Ishikawa (cell line): ENCODE measurements around the gene SEC11C.

ENCODE experiments used
- CEBPB ChIP-seq: IDR thresholded peaks from 2 replicates; pipeline ENCODE4 v1.6.1; 2012
- CREB1 ChIP-seq: IDR thresholded peaks from 2 replicates; pipeline ENCODE4 v1.6.1; 2012; ENCODE audit warnings: low read depth
- EGR1 ChIP-seq: IDR thresholded peaks from 2 replicates; pipeline ENCODE4 v1.6.1; 2012
- EP300 ChIP-seq: IDR thresholded peaks from 2 replicates; pipeline ENCODE4 v1.6.1; 2012; ENCODE audit warnings: borderline replicate concordance
- FOXM1 ChIP-seq: IDR thresholded peaks from 2 replicates; pipeline ENCODE4 v1.6.1; 2012; ENCODE audit warnings: low read depth, borderline replicate concordance
- NFIC ChIP-seq: IDR thresholded peaks from 2 replicates; pipeline ENCODE4 v1.6.1; 2012
- RAD21 ChIP-seq: IDR thresholded peaks from 2 replicates; pipeline ENCODE4 v1.6.1; 2012; ENCODE audit warnings: low read depth
- TAF1 ChIP-seq: IDR thresholded peaks from 2 replicates; pipeline ENCODE4 v1.6.1; 2012; ENCODE audit warnings: low read depth, mild to moderate bottlenecking
- TCF12 ChIP-seq: IDR thresholded peaks from 2 replicates; pipeline ENCODE4 v1.6.1; 2012; ENCODE audit warnings: low read depth
- TEAD4 ChIP-seq: IDR thresholded peaks from 2 replicates; pipeline ENCODE4 v1.6.1; 2012
- YY1 ChIP-seq: IDR thresholded peaks from 2 replicates; pipeline ENCODE4 v1.6.1; 2012; ENCODE audit warnings: low read depth
- ZBTB7A ChIP-seq: IDR thresholded peaks from 2 replicates; pipeline ENCODE4 v1.6.1; 2012; ENCODE audit warnings: low read depth
- TF ChIP-seq, protein P1 (sequence below): IDR thresholded peaks from 2 replicates; pipeline ENCODE4 v1.6.1; 2012; ENCODE audit warnings: low read depth, mild to moderate bottlenecking
- TF ChIP-seq, protein P2 (sequence below): IDR thresholded peaks from 2 replicates; pipeline ENCODE4 v1.6.1; 2012
- TF ChIP-seq, protein P3 (sequence below): IDR thresholded peaks from 2 replicates; pipeline ENCODE4 v1.6.1; 2012

The SEC11C gene

DNA sequence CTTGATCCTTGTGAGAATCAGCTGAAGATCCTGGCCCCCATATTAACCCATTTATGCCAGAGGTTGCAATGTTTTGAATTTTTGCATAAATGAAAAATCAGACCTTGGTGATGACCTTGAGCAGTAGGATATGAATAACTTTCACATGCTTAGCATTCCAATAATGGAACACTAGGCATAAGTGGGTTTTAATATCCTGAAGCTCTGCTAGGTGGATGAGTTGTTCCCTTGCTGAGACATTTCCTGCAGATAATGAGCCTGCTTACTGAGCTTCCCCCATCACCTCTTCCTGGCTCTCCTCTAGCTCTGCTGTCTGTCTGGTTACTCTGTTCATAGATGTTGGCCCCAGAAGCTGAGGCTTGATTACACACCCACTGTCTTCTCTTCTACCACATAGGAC is 25.5 kb upstream of the SEC11C start:
- TF ChIP-seq, protein P1, sequence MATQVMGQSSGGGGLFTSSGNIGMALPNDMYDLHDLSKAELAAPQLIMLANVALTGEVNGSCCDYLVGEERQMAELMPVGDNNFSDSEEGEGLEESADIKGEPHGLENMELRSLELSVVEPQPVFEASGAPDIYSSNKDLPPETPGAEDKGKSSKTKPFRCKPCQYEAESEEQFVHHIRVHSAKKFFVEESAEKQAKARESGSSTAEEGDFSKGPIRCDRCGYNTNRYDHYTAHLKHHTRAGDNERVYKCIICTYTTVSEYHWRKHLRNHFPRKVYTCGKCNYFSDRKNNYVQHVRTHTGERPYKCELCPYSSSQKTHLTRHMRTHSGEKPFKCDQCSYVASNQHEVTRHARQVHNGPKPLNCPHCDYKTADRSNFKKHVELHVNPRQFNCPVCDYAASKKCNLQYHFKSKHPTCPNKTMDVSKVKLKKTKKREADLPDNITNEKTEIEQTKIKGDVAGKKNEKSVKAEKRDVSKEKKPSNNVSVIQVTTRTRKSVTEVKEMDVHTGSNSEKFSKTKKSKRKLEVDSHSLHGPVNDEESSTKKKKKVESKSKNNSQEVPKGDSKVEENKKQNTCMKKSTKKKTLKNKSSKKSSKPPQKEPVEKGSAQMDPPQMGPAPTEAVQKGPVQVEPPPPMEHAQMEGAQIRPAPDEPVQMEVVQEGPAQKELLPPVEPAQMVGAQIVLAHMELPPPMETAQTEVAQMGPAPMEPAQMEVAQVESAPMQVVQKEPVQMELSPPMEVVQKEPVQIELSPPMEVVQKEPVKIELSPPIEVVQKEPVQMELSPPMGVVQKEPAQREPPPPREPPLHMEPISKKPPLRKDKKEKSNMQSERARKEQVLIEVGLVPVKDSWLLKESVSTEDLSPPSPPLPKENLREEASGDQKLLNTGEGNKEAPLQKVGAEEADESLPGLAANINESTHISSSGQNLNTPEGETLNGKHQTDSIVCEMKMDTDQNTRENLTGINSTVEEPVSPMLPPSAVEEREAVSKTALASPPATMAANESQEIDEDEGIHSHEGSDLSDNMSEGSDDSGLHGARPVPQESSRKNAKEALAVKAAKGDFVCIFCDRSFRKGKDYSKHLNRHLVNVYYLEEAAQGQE, result no peak
- TF ChIP-seq TEAD4, result no peak
- TF ChIP-seq YY1, result no peak
- TF ChIP-seq, protein P2, sequence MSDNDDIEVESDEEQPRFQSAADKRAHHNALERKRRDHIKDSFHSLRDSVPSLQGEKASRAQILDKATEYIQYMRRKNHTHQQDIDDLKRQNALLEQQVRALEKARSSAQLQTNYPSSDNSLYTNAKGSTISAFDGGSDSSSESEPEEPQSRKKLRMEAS, result no peak
- no peak for TF ChIP-seq EGR1
- TF ChIP-seq, protein P3, sequence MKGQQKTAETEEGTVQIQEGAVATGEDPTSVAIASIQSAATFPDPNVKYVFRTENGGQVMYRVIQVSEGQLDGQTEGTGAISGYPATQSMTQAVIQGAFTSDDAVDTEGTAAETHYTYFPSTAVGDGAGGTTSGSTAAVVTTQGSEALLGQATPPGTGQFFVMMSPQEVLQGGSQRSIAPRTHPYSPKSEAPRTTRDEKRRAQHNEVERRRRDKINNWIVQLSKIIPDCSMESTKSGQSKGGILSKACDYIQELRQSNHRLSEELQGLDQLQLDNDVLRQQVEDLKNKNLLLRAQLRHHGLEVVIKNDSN, result no peak
- TF ChIP-seq TAF1, result no peak
- TF ChIP-seq CREB1, result no peak
- no peak for TF ChIP-seq ZBTB7A
- no peak for TF ChIP-seq EP300
- TF ChIP-seq RAD21, result no peak
- no peak for TF ChIP-seq FOXM1
- no peak for TF ChIP-seq CEBPB
- no peak for TF ChIP-seq TCF12
- no peak for TF ChIP-seq NFIC

DNA sequence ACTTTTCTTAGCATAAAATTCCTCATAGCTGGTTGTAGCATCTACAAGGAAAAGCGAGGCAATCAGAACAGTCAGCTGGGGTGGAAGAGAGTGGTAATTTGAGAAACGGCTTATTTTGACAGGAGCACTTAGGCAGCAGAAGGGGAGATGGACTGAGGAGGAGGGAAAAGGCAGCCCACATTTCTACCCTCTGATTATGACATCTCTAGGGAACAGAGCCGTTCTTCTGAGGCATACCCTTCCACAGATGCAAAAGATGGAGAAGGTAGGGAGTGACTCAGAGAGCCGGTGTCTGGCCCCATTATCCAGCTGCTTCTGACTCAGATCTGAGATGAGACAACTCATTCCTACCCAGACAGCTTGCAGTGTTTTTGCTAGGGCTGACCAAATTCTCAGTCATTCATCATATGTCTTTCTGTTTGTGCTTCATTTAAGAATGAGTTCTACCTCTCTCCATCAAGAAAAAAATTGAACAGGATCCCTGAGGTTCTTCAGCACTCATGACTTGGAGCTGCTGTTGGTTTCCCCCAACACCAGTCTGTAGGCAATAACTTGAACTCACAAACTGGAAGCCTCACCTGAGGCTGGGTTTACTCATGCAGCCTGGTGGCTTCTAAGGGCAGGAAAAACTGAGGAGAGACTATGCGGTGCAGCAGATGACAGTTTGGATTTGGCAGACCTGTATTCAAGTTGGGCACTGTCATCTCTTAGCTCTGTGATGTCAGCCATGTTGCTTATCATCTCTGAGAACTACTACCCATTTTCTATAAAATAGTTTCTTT is 15.9 kb upstream of the SEC11C start:
- TF ChIP-seq TCF12 (no peak), ZBTB7A (no peak), FOXM1 (no peak), CREB1 (no peak), TEAD4 (no peak), NFIC (no peak), YY1 (no peak), CEBPB (no peak), EP300 (no peak), RAD21 (no peak), TAF1 (no peak), EGR1 (no peak)
- TF ChIP-seq, protein P3, result no peak
- TF ChIP-seq, protein P2, result no peak
- TF ChIP-seq, protein P1, result no peak

DNA sequence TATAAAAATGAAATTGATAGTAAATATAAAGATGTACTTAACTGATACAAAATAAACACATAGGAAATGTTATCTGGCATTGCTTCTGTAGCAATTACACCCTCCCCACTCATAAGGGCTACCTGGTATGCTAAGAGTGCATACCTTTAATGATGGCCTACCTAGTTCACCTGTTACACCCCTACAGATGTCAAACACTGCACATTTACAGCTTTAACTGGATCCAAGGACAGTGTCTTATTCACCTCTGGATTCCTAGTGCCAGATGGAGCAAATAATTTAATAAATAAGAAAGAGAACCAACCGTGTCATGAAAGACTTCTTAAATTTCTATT is 15.3 kb upstream of the SEC11C start:
- no peak for TF ChIP-seq TCF12
- no peak for TF ChIP-seq NFIC
- TF ChIP-seq FOXM1, result no peak
- no peak for TF ChIP-seq TEAD4
- TF ChIP-seq RAD21, result no peak
- no peak for TF ChIP-seq CEBPB
- TF ChIP-seq, protein P1, result no peak
- TF ChIP-seq EP300, result no peak
- TF ChIP-seq ZBTB7A, result no peak
- no peak for TF ChIP-seq YY1
- TF ChIP-seq EGR1, result no peak

DNA sequence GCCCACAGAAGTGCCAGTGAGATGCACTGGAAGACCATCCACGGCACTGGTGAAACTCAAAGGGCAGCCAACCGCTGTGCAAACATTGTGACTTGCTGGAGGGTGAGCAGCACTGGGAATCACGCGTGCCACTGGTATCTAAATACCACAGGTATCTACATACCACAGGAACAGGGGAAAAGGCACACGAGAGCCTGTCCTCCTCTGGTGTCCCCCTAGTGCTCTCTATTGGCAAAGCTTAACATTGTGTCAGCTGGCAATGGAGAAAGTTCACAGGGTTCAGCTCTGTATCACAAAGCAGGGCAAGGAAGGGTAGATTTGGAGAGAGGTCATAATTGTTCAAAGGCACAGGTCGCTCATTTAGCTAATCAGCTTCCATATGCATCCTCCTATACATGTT is 12.6 kb upstream of the SEC11C start:
- no peak; the same call in 1 of the 2 replicates for TF ChIP-seq RAD21
- TF ChIP-seq, protein P1, result no peak
- TF ChIP-seq ZBTB7A, result no peak
- no peak for TF ChIP-seq TCF12
- no peak for TF ChIP-seq NFIC
- no peak for TF ChIP-seq CREB1
- no peak for TF ChIP-seq TEAD4
- no peak for TF ChIP-seq FOXM1
- TF ChIP-seq CEBPB, result no peak
- TF ChIP-seq, protein P3, result no peak
- no peak for TF ChIP-seq YY1
- no peak for TF ChIP-seq TAF1
- no peak for TF ChIP-seq EGR1
